SK-N-SH treated with all-trans-retinoic acid at 6 μM for 48 hours (cell line): ENCODE measurements around the gene MARCHF10.

Experiments used
- ARNTL ChIP-seq: fragments of 450-650 bp; formaldehyde crosslinking; IDR thresholded peaks from 2 replicates; pipeline ENCODE4 v1.5.0; 2020; ENCODE audit warnings: low read depth, mild to moderate bottlenecking, moderate library complexity, borderline replicate concordance
- PATZ1 ChIP-seq: fragments of 250-450 bp; sonication (Bioruptor Pico); IDR thresholded peaks from 2 replicates; pipeline ENCODE4 v1.8.0; 2020; ENCODE audit warnings: mild to moderate bottlenecking, moderate library complexity, borderline replicate concordance
- RARB ChIP-seq: fragments of 250-450 bp; sonication (Bioruptor Pico); IDR thresholded peaks from 2 replicates; pipeline ENCODE4 v1.8.0; 2021; ENCODE audit warnings: mild to moderate bottlenecking, moderate library complexity
- ZFP30 ChIP-seq: fragments of 450-650 bp; formaldehyde crosslinking; IDR thresholded peaks from 2 replicates; pipeline ENCODE4 v1.5.0; 2022; ENCODE audit warnings: mild to moderate bottlenecking, moderate library complexity
- ZNF8 ChIP-seq: fragments of 450-650 bp; formaldehyde crosslinking; IDR thresholded peaks from 2 replicates; pipeline ENCODE4 v1.5.0; 2020; ENCODE audit warnings: mild to moderate bottlenecking, moderate library complexity
- TF ChIP-seq, protein P1 (sequence below): fragments of 250-450 bp; sonication (Bioruptor Pico); IDR thresholded peaks from 2 replicates; pipeline ENCODE4 v1.5.1; 2020; ENCODE audit warnings: low read depth, mild to moderate bottlenecking, moderate library complexity
- TF ChIP-seq, protein P2 (sequence below): fragments of 250-450 bp; sonication (Bioruptor Pico); IDR thresholded peaks from 2 replicates; pipeline ENCODE4 v1.8.0; 2021; ENCODE audit warnings: low read depth, mild to moderate bottlenecking, moderate library complexity, borderline replicate concordance

DNA sequence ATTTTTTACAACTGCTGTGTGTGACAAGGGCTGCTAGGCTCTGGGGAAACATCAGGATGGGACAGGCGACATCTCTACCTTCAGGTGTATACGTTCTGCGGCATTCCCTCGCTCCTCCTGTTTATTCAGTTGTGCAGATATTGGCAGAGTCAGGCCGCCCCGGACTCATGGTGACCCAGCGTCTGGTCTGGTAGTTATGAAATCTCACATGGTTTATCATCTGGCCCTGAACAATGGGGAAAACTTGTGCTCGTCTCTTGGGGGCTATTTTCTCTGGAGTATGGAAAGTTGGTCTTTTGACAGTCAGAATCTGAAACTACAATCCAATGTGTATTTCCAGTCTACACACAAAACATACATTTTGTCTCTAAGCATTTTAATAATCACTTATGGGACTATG lies 3.3 kb downstream of the MARCHF10 start:
- TF ChIP-seq ZFP30 (no peak), RARB (CRISPR knock-in tag) (no peak), ARNTL (no peak), PATZ1 (CRISPR knock-in tag) (no peak), ZNF8 (CRISPR knock-in tag) (no peak)
- TF ChIP-seq, protein P1, sequence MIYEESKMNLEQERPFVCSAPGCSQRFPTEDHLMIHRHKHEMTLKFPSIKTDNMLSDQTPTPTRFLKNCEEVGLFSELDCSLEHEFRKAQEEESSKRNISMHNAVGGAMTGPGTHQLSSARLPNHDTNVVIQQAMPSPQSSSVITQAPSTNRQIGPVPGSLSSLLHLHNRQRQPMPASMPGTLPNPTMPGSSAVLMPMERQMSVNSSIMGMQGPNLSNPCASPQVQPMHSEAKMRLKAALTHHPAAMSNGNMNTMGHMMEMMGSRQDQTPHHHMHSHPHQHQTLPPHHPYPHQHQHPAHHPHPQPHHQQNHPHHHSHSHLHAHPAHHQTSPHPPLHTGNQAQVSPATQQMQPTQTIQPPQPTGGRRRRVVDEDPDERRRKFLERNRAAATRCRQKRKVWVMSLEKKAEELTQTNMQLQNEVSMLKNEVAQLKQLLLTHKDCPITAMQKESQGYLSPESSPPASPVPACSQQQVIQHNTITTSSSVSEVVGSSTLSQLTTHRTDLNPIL, result no peak
- TF ChIP-seq, protein P2, sequence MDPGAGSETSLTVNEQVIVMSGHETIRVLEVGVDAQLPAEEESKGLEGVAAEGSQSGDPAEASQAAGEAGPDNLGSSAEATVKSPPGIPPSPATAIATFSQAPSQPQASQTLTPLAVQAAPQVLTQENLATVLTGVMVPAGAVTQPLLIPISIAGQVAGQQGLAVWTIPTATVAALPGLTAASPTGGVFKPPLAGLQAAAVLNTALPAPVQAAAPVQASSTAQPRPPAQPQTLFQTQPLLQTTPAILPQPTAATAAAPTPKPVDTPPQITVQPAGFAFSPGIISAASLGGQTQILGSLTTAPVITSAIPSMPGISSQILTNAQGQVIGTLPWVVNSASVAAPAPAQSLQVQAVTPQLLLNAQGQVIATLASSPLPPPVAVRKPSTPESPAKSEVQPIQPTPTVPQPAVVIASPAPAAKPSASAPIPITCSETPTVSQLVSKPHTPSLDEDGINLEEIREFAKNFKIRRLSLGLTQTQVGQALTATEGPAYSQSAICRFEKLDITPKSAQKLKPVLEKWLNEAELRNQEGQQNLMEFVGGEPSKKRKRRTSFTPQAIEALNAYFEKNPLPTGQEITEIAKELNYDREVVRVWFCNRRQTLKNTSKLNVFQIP (CRISPR knock-in tag), result no peak
